ENCODE data around the gene PPP1R1A. TPM values are rescaled to one million over a fixed set of nuclear protein-coding genes. Genes with fewer than 3 reads are reported as not detected.

PPP1R1A gene
- total RNA-seq, 1 donor, result 0.36 TPM

DNA sequence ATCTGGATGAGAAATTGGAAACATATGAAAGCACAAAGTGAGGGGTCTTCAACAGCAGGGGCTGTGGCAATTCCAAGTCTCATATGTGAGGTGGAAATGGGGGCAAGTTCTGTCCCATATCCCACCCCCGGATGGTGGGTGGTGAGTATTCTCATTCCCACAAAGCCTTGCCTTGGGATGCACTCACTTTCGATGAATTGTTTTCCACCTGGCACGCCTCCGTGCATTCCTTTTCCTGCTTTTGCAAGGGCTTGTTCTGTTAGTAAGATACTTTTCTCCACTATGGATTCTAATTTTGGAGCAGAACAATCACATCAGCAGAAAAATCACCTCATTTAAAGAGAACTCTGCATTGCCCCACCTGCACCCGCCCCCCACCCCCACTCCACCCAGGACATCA lies 43.1 kb upstream of the PPP1R1A start:
- Histone ChIP-seq H3K79me2 (ENCODE audit: insufficient read depth, low read length) (no peaks in the 10 kb centered on the region), H3K27me3 (ENCODE audit: insufficient read depth, low read length) (peaks cover 3% of the 10 kb centered on the region), H3K4me1 (ENCODE audit: insufficient read depth, low read length) (no peaks in the 10 kb centered on the region), H2AFZ (ENCODE audit: low read length) (no peak overlapping the region), H3K27ac (ENCODE audit: low read depth, low read length) (no peak overlapping the region), H3K4me3 (ENCODE audit: insufficient read depth, low read length) (no peak overlapping the region), H3K9me3 (ENCODE audit: low read depth, low read length) (no peaks in the 10 kb centered on the region), H4K20me1 (ENCODE audit: insufficient read depth, low read length) (no peaks in the 10 kb centered on the region), H3K36me3 (ENCODE audit: insufficient read depth, low read length) (no peaks in the 10 kb centered on the region), H3K4me2 (ENCODE audit: insufficient read depth, low read length) (no peak overlapping the region)
- no peak for DNase-seq (ENCODE audit: insufficient read length, low spot score, missing footprints)
- TF ChIP-seq, protein P1, sequence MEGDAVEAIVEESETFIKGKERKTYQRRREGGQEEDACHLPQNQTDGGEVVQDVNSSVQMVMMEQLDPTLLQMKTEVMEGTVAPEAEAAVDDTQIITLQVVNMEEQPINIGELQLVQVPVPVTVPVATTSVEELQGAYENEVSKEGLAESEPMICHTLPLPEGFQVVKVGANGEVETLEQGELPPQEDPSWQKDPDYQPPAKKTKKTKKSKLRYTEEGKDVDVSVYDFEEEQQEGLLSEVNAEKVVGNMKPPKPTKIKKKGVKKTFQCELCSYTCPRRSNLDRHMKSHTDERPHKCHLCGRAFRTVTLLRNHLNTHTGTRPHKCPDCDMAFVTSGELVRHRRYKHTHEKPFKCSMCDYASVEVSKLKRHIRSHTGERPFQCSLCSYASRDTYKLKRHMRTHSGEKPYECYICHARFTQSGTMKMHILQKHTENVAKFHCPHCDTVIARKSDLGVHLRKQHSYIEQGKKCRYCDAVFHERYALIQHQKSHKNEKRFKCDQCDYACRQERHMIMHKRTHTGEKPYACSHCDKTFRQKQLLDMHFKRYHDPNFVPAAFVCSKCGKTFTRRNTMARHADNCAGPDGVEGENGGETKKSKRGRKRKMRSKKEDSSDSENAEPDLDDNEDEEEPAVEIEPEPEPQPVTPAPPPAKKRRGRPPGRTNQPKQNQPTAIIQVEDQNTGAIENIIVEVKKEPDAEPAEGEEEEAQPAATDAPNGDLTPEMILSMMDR (IDR thresholded peaks at IDR 0.05; ENCODE audit: extremely low read depth, low read depth, low read length), result no peak

DNA sequence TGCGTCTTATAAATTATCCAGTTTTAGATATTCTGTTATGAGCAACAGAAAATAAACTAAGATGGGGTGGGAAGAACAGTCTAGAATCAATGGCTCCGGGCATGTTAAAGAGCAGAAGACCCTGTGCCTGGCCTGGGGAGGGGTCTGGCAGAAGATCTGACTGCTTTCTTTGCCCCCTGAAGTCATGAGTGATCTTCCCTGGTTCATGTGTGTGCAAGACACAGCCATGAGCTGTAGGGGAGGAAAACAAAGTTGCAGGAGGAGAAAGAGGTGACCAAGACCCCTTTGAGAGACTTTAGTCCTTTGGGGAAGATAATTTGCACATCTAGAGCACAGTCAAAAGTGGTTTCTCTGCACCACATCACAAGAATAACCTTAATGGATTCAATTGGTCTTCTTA lies 41.5 kb upstream of the PPP1R1A start:
- no peak for DNase-seq (ENCODE audit: insufficient read length, low spot score, missing footprints)
- H4K20me1 ChIP-seq (ENCODE audit: insufficient read depth, low read length), result no peaks in the 10 kb centered on the region
- H3K79me2 ChIP-seq (ENCODE audit: insufficient read depth, low read length), result no peaks in the 10 kb centered on the region
- H3K4me2 ChIP-seq (ENCODE audit: insufficient read depth, low read length), result no peak overlapping the region
- H3K9me3 ChIP-seq (ENCODE audit: low read depth, low read length), result no peaks in the 10 kb centered on the region
- TF ChIP-seq, protein P1 (IDR thresholded peaks at IDR 0.05; ENCODE audit: extremely low read depth, low read depth, low read length), result no peak
- no peak overlapping the region for H3K4me3 ChIP-seq (ENCODE audit: insufficient read depth, low read length)
- no peak overlapping the region for H2AFZ ChIP-seq (ENCODE audit: low read length)
- H3K4me1 ChIP-seq (ENCODE audit: insufficient read depth, low read length), result no peaks in the 10 kb centered on the region
- peaks cover 3% of the 10 kb centered on the region for H3K27me3 ChIP-seq (ENCODE audit: insufficient read depth, low read length)
- no peak overlapping the region for H3K27ac ChIP-seq (ENCODE audit: low read depth, low read length)
- no peaks in the 10 kb centered on the region for H3K36me3 ChIP-seq (ENCODE audit: insufficient read depth, low read length)

DNA sequence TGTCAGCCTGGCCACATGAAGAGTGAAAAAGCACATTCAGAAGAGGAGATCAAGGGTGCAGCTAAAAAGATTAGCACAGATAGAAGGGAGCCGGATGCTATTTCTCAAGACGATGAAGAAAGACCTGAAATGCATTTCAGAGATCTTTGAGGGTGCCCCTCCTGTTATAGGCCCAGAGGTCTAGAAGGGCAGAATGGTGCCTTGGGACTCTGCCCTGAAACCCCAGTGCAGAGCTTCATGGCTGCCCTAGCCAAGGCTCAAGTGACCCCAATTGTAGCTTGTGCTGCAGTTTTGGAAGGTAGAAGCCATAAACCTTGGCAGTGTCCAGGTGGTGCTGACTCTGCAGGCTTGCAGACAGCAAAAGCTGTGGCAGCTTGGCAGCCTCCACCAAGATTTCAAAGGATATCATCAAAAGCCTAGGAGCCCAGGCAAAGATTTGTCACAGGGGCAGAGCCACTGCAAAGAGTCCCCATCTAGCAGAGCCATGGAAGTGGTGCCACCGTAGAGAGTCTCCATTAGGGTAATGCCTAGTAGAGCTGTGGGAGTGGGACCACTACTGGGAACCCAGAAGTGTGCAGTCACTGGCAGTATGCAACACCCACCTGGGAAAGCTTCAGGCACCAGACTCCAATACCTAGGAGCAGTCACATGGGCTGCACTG lies 39.9 kb upstream of the PPP1R1A start:
- H3K27ac ChIP-seq (ENCODE audit: low read depth, low read length), result no peak overlapping the region
- TF ChIP-seq, protein P1 (IDR thresholded peaks at IDR 0.05; ENCODE audit: extremely low read depth, low read depth, low read length), result no peak
- no peak overlapping the region for H2AFZ ChIP-seq (ENCODE audit: low read length)
- H4K20me1 ChIP-seq (ENCODE audit: insufficient read depth, low read length), result no peaks in the 10 kb centered on the region
- no peaks in the 10 kb centered on the region for H3K36me3 ChIP-seq (ENCODE audit: insufficient read depth, low read length)
- DNase-seq (ENCODE audit: insufficient read length, low spot score, missing footprints), result no peak
- H3K4me1 ChIP-seq (ENCODE audit: insufficient read depth, low read length), result no peaks in the 10 kb centered on the region
- H3K79me2 ChIP-seq (ENCODE audit: insufficient read depth, low read length), result no peaks in the 10 kb centered on the region
- H3K27me3 ChIP-seq (ENCODE audit: insufficient read depth, low read length), result peaks cover 8% of the 10 kb centered on the region
- H3K4me3 ChIP-seq (ENCODE audit: insufficient read depth, low read length), result no peak overlapping the region
- no peaks in the 10 kb centered on the region for H3K9me3 ChIP-seq (ENCODE audit: low read depth, low read length)
- H3K4me2 ChIP-seq (ENCODE audit: insufficient read depth, low read length), result no peak overlapping the region

DNA sequence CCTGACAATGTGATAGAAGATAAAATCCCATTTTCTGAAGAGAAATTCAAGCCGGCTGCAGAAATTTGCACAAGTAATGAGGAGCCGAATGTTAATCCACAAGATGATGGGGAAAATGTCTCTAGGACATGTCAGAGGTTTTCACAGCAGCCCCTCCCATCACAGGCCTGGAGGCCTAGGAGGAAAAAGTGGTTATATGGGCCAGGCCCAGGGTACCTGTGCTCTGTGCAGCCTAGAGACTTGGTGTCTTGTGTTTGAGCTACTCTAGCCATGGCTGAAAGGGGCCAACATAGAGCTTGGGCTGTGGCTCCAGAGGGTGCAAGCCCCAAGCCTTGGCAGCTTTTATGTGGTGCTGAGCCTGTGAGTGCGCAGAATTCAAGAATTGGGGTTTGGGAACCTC lies 38.8 kb upstream of the PPP1R1A start:
- Histone ChIP-seq H3K79me2 (ENCODE audit: insufficient read depth, low read length) (no peaks in the 10 kb centered on the region), H3K4me2 (ENCODE audit: insufficient read depth, low read length) (no peak overlapping the region), H3K4me1 (ENCODE audit: insufficient read depth, low read length) (no peaks in the 10 kb centered on the region), H3K4me3 (ENCODE audit: insufficient read depth, low read length) (no peak overlapping the region), H4K20me1 (ENCODE audit: insufficient read depth, low read length) (no peaks in the 10 kb centered on the region), H3K27me3 (ENCODE audit: insufficient read depth, low read length) (peaks cover 8% of the 10 kb centered on the region), H3K36me3 (ENCODE audit: insufficient read depth, low read length) (no peaks in the 10 kb centered on the region), H3K27ac (ENCODE audit: low read depth, low read length) (no peak overlapping the region), H3K9me3 (ENCODE audit: low read depth, low read length) (no peaks in the 10 kb centered on the region), H2AFZ (ENCODE audit: low read length) (no peak overlapping the region)
- DNase-seq (ENCODE audit: insufficient read length, low spot score, missing footprints), result no peak
- TF ChIP-seq, protein P1 (IDR thresholded peaks at IDR 0.05; ENCODE audit: extremely low read depth, low read depth, low read length), result no peak
